SK-N-SH (cell line): ENCODE data around the gene CELF4. TPM values are rescaled to one million over a fixed set of nuclear protein-coding genes. Genes with fewer than 3 reads are reported as not detected.

Source experiments
- CTCF ChIA-PET: fragments of 300-600, 350-600 bp; formaldehyde crosslinking; extraction: SDS; loops from one replicate; lab custom pipeline; 2021; lab: Yijun Ruan, JAX
- POLR2A ChIA-PET: fragments of 350-600 bp; sonication (Branson Sonifier 250); formaldehyde crosslinking; extraction: SDS; loops from one replicate; lab custom pipeline; 2020; ENCODE audit warnings: antibody characterized with exemption, inconsistent platforms; lab: Yijun Ruan, JAX
- DNase-seq: peaks from one replicate; pipeline ENCODE4 v3.0.0; 2012
- H2AFZ ChIP-seq: fragments of 200-600 bp; sonication (generic); 2 replicates; pipeline ENCODE4 v1.8.1; 2016; ENCODE audit warnings: antibody characterized with exemption, mild to moderate bottlenecking, low read depth
- H3F3A ChIP-seq: fragments of 200-600 bp; sonication (generic); replicated peaks from 2 replicates; pipeline ENCODE3; 2016; ENCODE audit warnings: antibody characterized with exemption, mild to moderate bottlenecking; ENCODE audit not compliant: insufficient read depth
- H3K27ac ChIP-seq, 2 experiments: fragments of 200-500 bp in 1 of 2; fragments of 200-600 bp in 1 of 2; sonication (Bioruptor generic) in 1 of 2; sonication (generic), shearing (Covaris generic) in 1 of 2; 2 replicates each; pipeline versions ENCODE4 v1.5.1 to v1.6.1; 2014 to 2016; ENCODE audit warnings: low read depth in 2 of 2, inconsistent platforms in 1 of 2, low read length in 1 of 2, mild to moderate bottlenecking in 1 of 2, mixed read lengths in 1 of 2
- H3K27me3 ChIP-seq: fragments of 200-600 bp; sonication (generic), shearing (Covaris generic); 2 replicates; pipeline ENCODE4 v1.6.1; 2016; ENCODE audit warnings: mixed run types; ENCODE audit not compliant: insufficient read depth
- H3K36me3 ChIP-seq, 2 experiments: fragments of 200-500 bp in 1 of 2; fragments of 200-600 bp in 1 of 2; sonication (Bioruptor generic) in 1 of 2; sonication (generic) in 1 of 2; replicated peaks in 1 of 2; 2 replicates each; pipeline versions ENCODE3 to v1.5.1; 2014 to 2016; ENCODE audit warnings: low read length in 1 of 2, mild to moderate bottlenecking in 1 of 2; ENCODE audit not compliant: insufficient read depth in 2 of 2, control insufficient read depth in 1 of 2
- H3K4me1 ChIP-seq, 2 experiments: fragments of 200-500 bp in 1 of 2; fragments of 200-600 bp in 1 of 2; sonication (Bioruptor generic) in 1 of 2; sonication (generic), shearing (Covaris generic) in 1 of 2; 2 replicates each; pipeline versions ENCODE4 v1.5.1 to v1.6.1; 2014 to 2016; ENCODE audit warnings: low read depth in 1 of 2, low read length in 1 of 2, mixed run types in 1 of 2; ENCODE audit not compliant: insufficient read depth in 2 of 2, control insufficient read depth in 1 of 2
- H3K4me2 ChIP-seq: fragments of 200-600 bp; sonication (generic), shearing (Covaris generic); 2 replicates; pipeline ENCODE4 v1.6.1; 2017; ENCODE audit warnings: mixed run types
- H3K4me3 ChIP-seq, 2 experiments: fragments of 200-500 bp in 1 of 2; fragments of 200-600 bp in 1 of 2; sonication (Bioruptor generic) in 1 of 2; sonication (generic), shearing (Covaris generic) in 1 of 2; 2 replicates each; pipeline versions ENCODE4 v1.5.1 to v1.8.1; 2014 to 2016; ENCODE audit warnings: low read depth in 2 of 2, inconsistent platforms in 1 of 2, low read length in 1 of 2, mild to moderate bottlenecking in 1 of 2, mixed read lengths in 1 of 2, moderate library complexity in 1 of 2
- H3K79me2 ChIP-seq: fragments of 200-600 bp; sonication (generic); 2 replicates; pipeline ENCODE4 v1.8.1; 2017; ENCODE audit warnings: mild to moderate bottlenecking; ENCODE audit not compliant: insufficient read depth
- H3K9ac ChIP-seq: fragments of 200-600 bp; sonication (generic); 2 replicates; pipeline ENCODE4 v1.6.1; 2017; ENCODE audit warnings: mixed run types
- H3K9me2 ChIP-seq: fragments of 200-600 bp; sonication (generic); 2 replicates; pipeline ENCODE4 v1.6.1; 2017; ENCODE audit warnings: mixed run types
- H3K9me3 ChIP-seq: fragments of 200-600 bp; sonication (generic); 2 replicates; pipeline ENCODE4 v1.6.1; 2017; ENCODE audit warnings: mixed run types, mild to moderate bottlenecking, moderate library complexity
- H4K20me1 ChIP-seq: fragments of 200-600 bp; sonication (generic); 2 replicates; pipeline ENCODE4 v1.6.1; 2017; ENCODE audit warnings: mild to moderate bottlenecking, mixed run types; ENCODE audit not compliant: insufficient read depth
- ELF1 ChIP-seq: IDR thresholded peaks from 2 replicates; pipeline ENCODE4 v1.4.0; 2012
- EP300 ChIP-seq, 2 experiments: IDR thresholded peaks; 2 replicates each; pipeline versions ENCODE4 v1.4.0 to v1.6.1; 2012; ENCODE audit warnings: borderline replicate concordance in 1 of 2, low read depth in 1 of 2, low read length in 1 of 2
- EZH2phosphoT487 ChIP-seq: fragments of 200-600 bp; sonication (generic); IDR thresholded peaks from 2 replicates; pipeline ENCODE4 v1.6.1; 2017; ENCODE audit warnings: low read depth, mixed run types, mild to moderate bottlenecking, antibody characterized with exemption, moderate library complexity, borderline replicate concordance
- FOSL2 ChIP-seq: IDR thresholded peaks from 2 replicates; pipeline ENCODE4 v1.4.0; 2012; ENCODE audit warnings: low read depth, mild to moderate bottlenecking, moderate library complexity, borderline replicate concordance
- FOXJ3 ChIP-seq: sonication (generic); formaldehyde crosslinking; IDR thresholded peaks from 2 replicates; pipeline ENCODE4 v1.5.1; 2020; ENCODE audit warnings: mild to moderate bottlenecking, missing genetic modification reagents
- FOXM1 ChIP-seq: IDR thresholded peaks from 2 replicates; pipeline ENCODE4 v1.4.0; 2012; ENCODE audit warnings: low read depth, mild to moderate bottlenecking
- GABPA ChIP-seq: IDR thresholded peaks from 2 replicates; pipeline ENCODE4 v1.4.0; 2012; ENCODE audit warnings: low read depth, mild to moderate bottlenecking
- MAX ChIP-seq: IDR thresholded peaks from 2 replicates; pipeline ENCODE4 v1.4.0; 2012; ENCODE audit warnings: low read depth
- MEF2A ChIP-seq: IDR thresholded peaks from 2 replicates; pipeline ENCODE4 v1.4.0; 2012; ENCODE audit warnings: low read depth, borderline replicate concordance
- NFIC ChIP-seq: IDR thresholded peaks from 2 replicates; pipeline ENCODE4 v1.4.0; 2012; ENCODE audit warnings: borderline replicate concordance
- NRF1 ChIP-seq: IDR thresholded peaks from 2 replicates; pipeline ENCODE4 v1.6.1; 2012; ENCODE audit warnings: low read depth, mild to moderate bottlenecking, low read length
- PBX3 ChIP-seq: IDR thresholded peaks from 2 replicates; pipeline ENCODE4; 2012
- RAD21 ChIP-seq: IDR thresholded peaks from 2 replicates; pipeline ENCODE4 v1.6.1; 2012; ENCODE audit warnings: mild to moderate bottlenecking, low read length
- RCOR1 ChIP-seq: fragments of 150-350 bp; IDR thresholded peaks from 2 replicates; pipeline ENCODE4 v1.6.1; 2017; ENCODE audit warnings: antibody characterized with exemption, low read length
- REST ChIP-seq: IDR thresholded peaks from 2 replicates; pipeline ENCODE4 v1.6.1; 2012; ENCODE audit warnings: mild to moderate bottlenecking, low read depth, low read length, moderate library complexity
- RFX5 ChIP-seq: IDR thresholded peaks from 2 replicates; pipeline ENCODE4 v1.6.1; 2012; ENCODE audit warnings: mild to moderate bottlenecking, improper control_type of control experiment, low read length
- RXRA ChIP-seq: IDR thresholded peaks from 2 replicates; pipeline ENCODE4 v1.4.0; 2012; ENCODE audit warnings: low read depth, mild to moderate bottlenecking, borderline replicate concordance
- USF1 ChIP-seq: IDR thresholded peaks from 2 replicates; pipeline ENCODE4 v1.4.0; 2012; ENCODE audit warnings: low read depth, borderline replicate concordance
- WGBS: methylation state at CpG from one replicate; pipeline ENCODE4 v1.1.6; 2017; ENCODE audit warnings: low lambda C conversion rate; 5-methylcytosine and 5-hydroxymethylcytosine counted together
- polyA plus RNA-seq, 3 experiments: library from polyadenylated mRNA; depleted of rRNA; stranded (reverse); fragments of >200 nt; gene quantifications; 2 replicates each; pipeline ENCODE4 v1.2.3, GENCODE V29; 2012
- TF ChIP-seq, protein P1 (sequence below): fragments of 150-350 bp; IDR thresholded peaks from 2 replicates; pipeline ENCODE4 v1.6.1; 2016; ENCODE audit warnings: mild to moderate bottlenecking, low read depth, low read length

CELF4 gene
- polyA plus RNA-seq, 1 of the 3 experiments (the other 2 are of a cell fraction): 0.26 TPM

DNA sequence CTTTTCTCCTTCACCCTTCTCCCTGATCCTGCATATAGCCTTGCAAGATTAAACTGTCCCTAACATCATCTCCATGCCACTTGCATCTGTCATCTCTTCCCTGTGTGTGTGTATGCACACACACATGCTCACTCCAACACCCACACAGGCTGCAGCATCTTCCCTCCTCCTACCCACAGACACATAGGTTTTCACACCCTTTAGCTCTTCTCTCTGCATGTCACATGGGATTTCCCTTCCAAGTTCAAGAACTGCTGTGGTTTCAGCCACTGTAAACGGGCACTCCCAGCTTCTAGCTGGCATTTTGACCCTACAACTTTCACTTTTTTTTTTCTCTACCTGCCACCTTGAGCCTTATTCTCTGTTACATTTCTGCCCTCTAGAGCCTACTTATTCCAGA is 6.4 kb downstream of the CELF4 start:
- Histone ChIP-seq H3K27me3 (no peaks in the 10 kb centered on the region), H3K27ac (no peak overlapping the region), H3K9me2 (no peaks in the 10 kb centered on the region), H3K9me3 (no peaks in the 10 kb centered on the region), H3K4me2 (no peak overlapping the region), H4K20me1 (no peaks in the 10 kb centered on the region), H3K4me1 (no peaks in the 10 kb centered on the region; a peak in 2 of 4 replicates)
- DNase-seq: no peak
- 0% methylated on average over 1 of the region's 1 CpG for WGBS
- TF ChIP-seq MEF2A (no peak), FOSL2 (no peak), RFX5 (no peak), USF1 (no peak), EP300 (IDR thresholded peaks at IDR 0.05; ENCODE audit: borderline replicate concordance in 1 of 2, low read depth in 1 of 2, low read length in 1 of 2) (no peak), ELF1 (no peak), NFIC (no peak), RAD21 (no peak), FOXJ3 (no peak), PBX3 (no peak), MAX (no peak), FOXM1 (no peak), RCOR1 (no peak), RXRA (no peak), REST (no peak), NRF1 (no peak), GABPA (no peak), EZH2phosphoT487 (no peak)
- TF ChIP-seq, protein P1, sequence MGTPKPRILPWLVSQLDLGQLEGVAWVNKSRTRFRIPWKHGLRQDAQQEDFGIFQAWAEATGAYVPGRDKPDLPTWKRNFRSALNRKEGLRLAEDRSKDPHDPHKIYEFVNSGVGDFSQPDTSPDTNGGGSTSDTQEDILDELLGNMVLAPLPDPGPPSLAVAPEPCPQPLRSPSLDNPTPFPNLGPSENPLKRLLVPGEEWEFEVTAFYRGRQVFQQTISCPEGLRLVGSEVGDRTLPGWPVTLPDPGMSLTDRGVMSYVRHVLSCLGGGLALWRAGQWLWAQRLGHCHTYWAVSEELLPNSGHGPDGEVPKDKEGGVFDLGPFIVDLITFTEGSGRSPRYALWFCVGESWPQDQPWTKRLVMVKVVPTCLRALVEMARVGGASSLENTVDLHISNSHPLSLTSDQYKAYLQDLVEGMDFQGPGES: no peak
- TF ChIP-seq, all 33 proteins: peak for 0
- H3K9ac ChIP-seq: no peak overlapping the region
- no peaks in the 10 kb centered on the region for H3F3A ChIP-seq
- no peak overlapping the region for H3K4me3 ChIP-seq
- no peak overlapping the region for H2AFZ ChIP-seq
- POLR2A ChIA-PET: no interaction called here
- H3K79me2 ChIP-seq: no peaks in the 10 kb centered on the region
- no peaks in the 10 kb centered on the region for H3K36me3 ChIP-seq
- CTCF ChIA-PET: interaction anchor here (0.6 to 2.6 kb wide), 6 partner anchors 19 to 122 kb away, joined by 3 to 15 read pairs (median 3); no protein-coding TSS in a partner anchor
